ENCODE measurements around the gene POLR1H. TPM values are rescaled to one million over a fixed set of nuclear protein-coding genes. Genes with fewer than 3 reads are reported as not detected.
"Not testable (repeated sequence)": the region's sequence is repeated elsewhere in the genome, so short reads cannot be mapped to it uniquely, and the experiment has no call there.

Gene POLR1H
- total RNA-seq, 1 experiment from 2014 or later, result 33.3 TPM

DNA sequence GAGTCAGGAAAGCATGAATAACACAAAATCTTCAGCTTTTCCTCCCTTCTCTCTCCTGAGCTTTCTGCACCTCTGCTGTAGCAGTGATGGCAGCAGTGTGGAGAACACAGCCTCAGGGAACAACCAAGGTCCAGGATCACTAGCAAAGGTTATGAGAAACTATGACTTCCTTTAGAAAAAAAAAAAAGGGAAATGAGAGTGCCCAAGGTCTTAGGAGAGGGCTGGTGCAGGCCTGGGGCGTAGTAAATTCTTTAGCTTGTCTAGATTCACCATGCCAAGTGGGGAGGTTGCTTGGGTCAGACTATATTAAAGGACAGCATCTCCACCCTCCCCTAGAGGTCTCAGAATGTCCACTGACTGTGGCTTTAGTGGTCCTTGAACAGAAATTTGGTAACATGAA, 40.4 kb upstream of the POLR1H start:
- no peak overlapping the region for H2AFZ ChIP-seq
- no peaks in the 10 kb centered on the region for H3K27me3 ChIP-seq (ENCODE audit: insufficient read depth, low read depth)
- H3K9me2 ChIP-seq (ENCODE audit: insufficient read depth), result no peaks in the 10 kb centered on the region
- intact Hi-C loops (cut with micrococcal nuclease; ENCODE audit: unreplicated experiment), result no loop called here
- ChIA-PET CTCF (no interaction called here), POLR2A (ENCODE audit: unreplicated experiment) (interaction anchor here (0.7 kb wide), 1 partner anchor 31 kb away, joined by 4 read pairs; no protein-coding TSS in a partner anchor)
- no TSS peak for BruUV-seq (replicated peaks)
- no peaks in the 10 kb centered on the region for H3K4me1 ChIP-seq (replicated peaks; ENCODE audit: insufficient read depth)
- no peaks in the 10 kb centered on the region for H3F3A ChIP-seq (ENCODE audit: insufficient read depth, low read depth)
- H4K20me1 ChIP-seq (ENCODE audit: insufficient read depth), result no peaks in the 10 kb centered on the region
- peaks cover 5% of the 10 kb centered on the region; the same call in 1 of the 2 replicates for H3K36me3 ChIP-seq (ENCODE audit: low read depth)
- TF ChIP-seq EZH2 (IDR thresholded peaks at IDR 0.05; ENCODE audit: low read depth) (no peak), CTCF (conservative IDR thresholded peaks at IDR 0.05) (no peak)
- H3K79me2 ChIP-seq (ENCODE audit: low read depth), result no peaks in the 10 kb centered on the region
- H3K9me3 ChIP-seq (ENCODE audit: insufficient read depth, low read depth), result no peaks in the 10 kb centered on the region
- H3K4me3 ChIP-seq, result no peak overlapping the region
- no peak for DNase-seq
- H3K27ac ChIP-seq, result no peak overlapping the region
- no peak overlapping the region for H3K4me2 ChIP-seq

GRCh38 chr6:30022189-30022588, 38.9 kb upstream of the POLR1H start:
- ChIA-PET CTCF (no interaction called here), POLR2A (ENCODE audit: unreplicated experiment) (no interaction called here)
- Histone ChIP-seq H3K79me2 (ENCODE audit: low read depth) (no peaks in the 10 kb centered on the region), H3K9me2 (ENCODE audit: insufficient read depth) (no peaks in the 10 kb centered on the region), H3K4me3 (no peak overlapping the region), H3K4me2 (no peak overlapping the region), H3K4me1 (replicated peaks; ENCODE audit: insufficient read depth) (no peaks in the 10 kb centered on the region), H2AFZ (no peak overlapping the region), H3K36me3 (ENCODE audit: low read depth) (peaks cover 5% of the 10 kb centered on the region; the same call in 1 of the 2 replicates), H3K27ac (no peak overlapping the region), H4K20me1 (ENCODE audit: insufficient read depth) (no peaks in the 10 kb centered on the region), H3K9me3 (ENCODE audit: insufficient read depth, low read depth) (no peaks in the 10 kb centered on the region), H3K27me3 (ENCODE audit: insufficient read depth, low read depth) (no peaks in the 10 kb centered on the region), H3F3A (ENCODE audit: insufficient read depth, low read depth) (no peaks in the 10 kb centered on the region)
- TF ChIP-seq EZH2 (IDR thresholded peaks at IDR 0.05; ENCODE audit: low read depth) (no peak), CTCF (conservative IDR thresholded peaks at IDR 0.05) (no peak)
- DNase-seq, result no peak
- intact Hi-C loops (cut with micrococcal nuclease; ENCODE audit: unreplicated experiment), result no loop called here
- no TSS peak for BruUV-seq (replicated peaks)

- POLR2A ChIA-PET (ENCODE audit: unreplicated experiment), result interaction anchor here (0.7 kb wide), 1 partner anchor 165 kb away, joined by 4 read pairs; no protein-coding TSS in a partner anchor
- H3K4me3 ChIP-seq; H3K9me2 ChIP-seq (ENCODE audit: insufficient read depth); H3K36me3 ChIP-seq (ENCODE audit: low read depth); H3F3A ChIP-seq (ENCODE audit: insufficient read depth, low read depth); H3K4me1 ChIP-seq (replicated peaks; ENCODE audit: insufficient read depth); H3K4me2 ChIP-seq; H3K9me3 ChIP-seq (ENCODE audit: insufficient read depth, low read depth); intact Hi-C loops (cut with micrococcal nuclease; ENCODE audit: unreplicated experiment); H4K20me1 ChIP-seq (ENCODE audit: insufficient read depth); H3K27me3 ChIP-seq (ENCODE audit: insufficient read depth, low read depth); BruUV-seq (replicated peaks); CTCF ChIA-PET; DNase-seq; H3K27ac ChIP-seq; H3K79me2 ChIP-seq (ENCODE audit: low read depth); H2AFZ ChIP-seq: not testable (repeated sequence)
Measured at GRCh38 chr6:30022712-30023111, 38.4 kb upstream of the POLR1H start.

DNA sequence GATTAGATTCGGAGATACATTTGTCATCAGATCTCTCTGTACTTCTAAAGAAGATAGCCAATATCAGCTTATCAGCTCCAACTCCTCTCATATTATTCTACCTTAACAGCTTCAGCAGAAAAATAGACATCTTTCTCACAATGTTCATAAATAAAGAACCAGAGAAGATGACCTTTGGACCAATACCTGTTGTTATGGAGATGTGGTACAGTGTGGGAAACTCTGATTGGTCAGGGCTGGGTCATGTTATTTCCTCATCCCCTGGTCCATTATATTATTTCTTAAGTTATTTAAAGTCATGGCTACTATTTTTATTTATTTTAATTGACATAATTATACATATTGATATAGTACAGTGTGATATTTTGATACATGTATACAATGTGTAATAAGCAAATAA, 35.9 kb upstream of the POLR1H start:
- no peaks in the 10 kb centered on the region for H3K9me2 ChIP-seq (ENCODE audit: insufficient read depth)
- H3K9me3 ChIP-seq (ENCODE audit: insufficient read depth, low read depth), result no peaks in the 10 kb centered on the region
- no peaks in the 10 kb centered on the region for H3K79me2 ChIP-seq (ENCODE audit: low read depth)
- no peaks in the 10 kb centered on the region for H3K27me3 ChIP-seq (ENCODE audit: insufficient read depth, low read depth)
- intact Hi-C loops (cut with micrococcal nuclease; ENCODE audit: unreplicated experiment), result no loop called here
- H3K36me3 ChIP-seq (ENCODE audit: low read depth), result peaks cover 5% of the 10 kb centered on the region; the same call in 1 of the 2 replicates
- ChIA-PET CTCF (no interaction called here), POLR2A (ENCODE audit: unreplicated experiment) (interaction anchor here (0.8 kb wide), 1 partner anchor 83 kb away, joined by 4 read pairs; no protein-coding TSS in a partner anchor)
- no peak for TF ChIP-seq CTCF (conservative IDR thresholded peaks at IDR 0.05)
- TF ChIP-seq EZH2 (IDR thresholded peaks at IDR 0.05; ENCODE audit: low read depth), result no peak
- no peaks in the 10 kb centered on the region for H3F3A ChIP-seq (ENCODE audit: insufficient read depth, low read depth)
- no TSS peak for BruUV-seq (replicated peaks)
- H2AFZ ChIP-seq, result no peak overlapping the region
- DNase-seq, result no peak
- H3K4me1 ChIP-seq (replicated peaks; ENCODE audit: insufficient read depth), result no peaks in the 10 kb centered on the region
- H3K4me2 ChIP-seq, result no peak overlapping the region
- H3K27ac ChIP-seq, result no peak overlapping the region
- no peaks in the 10 kb centered on the region for H4K20me1 ChIP-seq (ENCODE audit: insufficient read depth)
- no peak overlapping the region for H3K4me3 ChIP-seq

All from PC-9 (cell line).